SK-N-SH (cell line): Measurements from ENCODE around the gene IL16. TPM values are rescaled to one million over a fixed set of nuclear protein-coding genes. Genes with fewer than 3 reads are reported as not detected.

ENCODE experiments used
- CTCF ChIA-PET: fragments of 300-600, 350-600 bp; formaldehyde crosslinking; extraction: SDS; loops from one replicate; lab custom pipeline; 2021; lab: Yijun Ruan, JAX
- POLR2A ChIA-PET: fragments of 350-600 bp; sonication (Branson Sonifier 250); formaldehyde crosslinking; extraction: SDS; loops from one replicate; lab custom pipeline; 2020; ENCODE audit warnings: antibody characterized with exemption, inconsistent platforms; lab: Yijun Ruan, JAX
- DNase-seq: peaks from one replicate; pipeline ENCODE4 v3.0.0; 2012
- H2AFZ ChIP-seq: fragments of 200-600 bp; sonication (generic); 2 replicates; pipeline ENCODE4 v1.8.1; 2016; ENCODE audit warnings: antibody characterized with exemption, mild to moderate bottlenecking, low read depth
- H3F3A ChIP-seq: fragments of 200-600 bp; sonication (generic); replicated peaks from 2 replicates; pipeline ENCODE3; 2016; ENCODE audit warnings: antibody characterized with exemption, mild to moderate bottlenecking; ENCODE audit not compliant: insufficient read depth
- H3K27ac ChIP-seq, 2 experiments: fragments of 200-500 bp in 1 of 2; fragments of 200-600 bp in 1 of 2; sonication (Bioruptor generic) in 1 of 2; sonication (generic), shearing (Covaris generic) in 1 of 2; 2 replicates each; pipeline versions ENCODE4 v1.5.1 to v1.6.1; 2014 to 2016; ENCODE audit warnings: low read depth in 2 of 2, inconsistent platforms in 1 of 2, low read length in 1 of 2, mild to moderate bottlenecking in 1 of 2, mixed read lengths in 1 of 2
- H3K27me3 ChIP-seq: fragments of 200-600 bp; sonication (generic), shearing (Covaris generic); 2 replicates; pipeline ENCODE4 v1.6.1; 2016; ENCODE audit warnings: mixed run types; ENCODE audit not compliant: insufficient read depth
- H3K36me3 ChIP-seq, 2 experiments: fragments of 200-500 bp in 1 of 2; fragments of 200-600 bp in 1 of 2; sonication (Bioruptor generic) in 1 of 2; sonication (generic) in 1 of 2; replicated peaks in 1 of 2; 2 replicates each; pipeline versions ENCODE3 to v1.5.1; 2014 to 2016; ENCODE audit warnings: low read length in 1 of 2, mild to moderate bottlenecking in 1 of 2; ENCODE audit not compliant: insufficient read depth in 2 of 2, control insufficient read depth in 1 of 2
- H3K4me1 ChIP-seq, 2 experiments: fragments of 200-500 bp in 1 of 2; fragments of 200-600 bp in 1 of 2; sonication (Bioruptor generic) in 1 of 2; sonication (generic), shearing (Covaris generic) in 1 of 2; 2 replicates each; pipeline versions ENCODE4 v1.5.1 to v1.6.1; 2014 to 2016; ENCODE audit warnings: low read depth in 1 of 2, low read length in 1 of 2, mixed run types in 1 of 2; ENCODE audit not compliant: insufficient read depth in 2 of 2, control insufficient read depth in 1 of 2
- H3K4me2 ChIP-seq: fragments of 200-600 bp; sonication (generic), shearing (Covaris generic); 2 replicates; pipeline ENCODE4 v1.6.1; 2017; ENCODE audit warnings: mixed run types
- H3K4me3 ChIP-seq, 2 experiments: fragments of 200-500 bp in 1 of 2; fragments of 200-600 bp in 1 of 2; sonication (Bioruptor generic) in 1 of 2; sonication (generic), shearing (Covaris generic) in 1 of 2; 2 replicates each; pipeline versions ENCODE4 v1.5.1 to v1.8.1; 2014 to 2016; ENCODE audit warnings: low read depth in 2 of 2, inconsistent platforms in 1 of 2, low read length in 1 of 2, mild to moderate bottlenecking in 1 of 2, mixed read lengths in 1 of 2, moderate library complexity in 1 of 2
- H3K79me2 ChIP-seq: fragments of 200-600 bp; sonication (generic); 2 replicates; pipeline ENCODE4 v1.8.1; 2017; ENCODE audit warnings: mild to moderate bottlenecking; ENCODE audit not compliant: insufficient read depth
- H3K9ac ChIP-seq: fragments of 200-600 bp; sonication (generic); 2 replicates; pipeline ENCODE4 v1.6.1; 2017; ENCODE audit warnings: mixed run types
- H3K9me2 ChIP-seq: fragments of 200-600 bp; sonication (generic); 2 replicates; pipeline ENCODE4 v1.6.1; 2017; ENCODE audit warnings: mixed run types
- H3K9me3 ChIP-seq: fragments of 200-600 bp; sonication (generic); 2 replicates; pipeline ENCODE4 v1.6.1; 2017; ENCODE audit warnings: mixed run types, mild to moderate bottlenecking, moderate library complexity
- H4K20me1 ChIP-seq: fragments of 200-600 bp; sonication (generic); 2 replicates; pipeline ENCODE4 v1.6.1; 2017; ENCODE audit warnings: mild to moderate bottlenecking, mixed run types; ENCODE audit not compliant: insufficient read depth
- CHD2 ChIP-seq: fragments of 150-350 bp; IDR thresholded peaks from 2 replicates; pipeline ENCODE4 v1.6.1; 2018; ENCODE audit warnings: low read length; ENCODE audit not compliant: partially characterized antibody
- CTCF ChIP-seq: fragments of 200-600 bp; sonication (generic); IDR thresholded peaks from 2 replicates; pipeline ENCODE4 v1.6.1; 2017; ENCODE audit warnings: antibody characterized with exemption, mild to moderate bottlenecking, moderate library complexity
- EZH2phosphoT487 ChIP-seq: fragments of 200-600 bp; sonication (generic); IDR thresholded peaks from 2 replicates; pipeline ENCODE4 v1.6.1; 2017; ENCODE audit warnings: low read depth, mixed run types, mild to moderate bottlenecking, antibody characterized with exemption, moderate library complexity, borderline replicate concordance
- FOSL2 ChIP-seq: IDR thresholded peaks from 2 replicates; pipeline ENCODE4 v1.4.0; 2012; ENCODE audit warnings: low read depth, mild to moderate bottlenecking, moderate library complexity, borderline replicate concordance
- GATA2 ChIP-seq: sonication (generic); formaldehyde crosslinking; IDR thresholded peaks from 2 replicates; pipeline ENCODE4 v1.5.0; 2020; ENCODE audit warnings: mild to moderate bottlenecking, missing genetic modification reagents
- JUND ChIP-seq: IDR thresholded peaks from 2 replicates; pipeline ENCODE4 v1.4.0; 2012
- MAX ChIP-seq: IDR thresholded peaks from 2 replicates; pipeline ENCODE4 v1.4.0; 2012; ENCODE audit warnings: low read depth
- MEF2A ChIP-seq: IDR thresholded peaks from 2 replicates; pipeline ENCODE4 v1.4.0; 2012; ENCODE audit warnings: low read depth, borderline replicate concordance
- MXI1 ChIP-seq: IDR thresholded peaks from 2 replicates; pipeline ENCODE4 v1.6.1; 2012; ENCODE audit warnings: mild to moderate bottlenecking, low read depth, low read length, improper control_type of control experiment
- NFIC ChIP-seq: IDR thresholded peaks from 2 replicates; pipeline ENCODE4 v1.4.0; 2012; ENCODE audit warnings: borderline replicate concordance
- PBX3 ChIP-seq: IDR thresholded peaks from 2 replicates; pipeline ENCODE4; 2012
- POLR2AphosphoS5 ChIP-seq: IDR thresholded peaks from 2 replicates; pipeline ENCODE4 v1.6.1; 2012; ENCODE audit warnings: low read depth, low read length
- RCOR1 ChIP-seq: fragments of 150-350 bp; IDR thresholded peaks from 2 replicates; pipeline ENCODE4 v1.6.1; 2017; ENCODE audit warnings: antibody characterized with exemption, low read length
- SMC3 ChIP-seq: IDR thresholded peaks from 2 replicates; pipeline ENCODE4 v1.6.1; 2012; ENCODE audit warnings: low read depth, low read length, improper control_type of control experiment
- TAF1 ChIP-seq: IDR thresholded peaks from 2 replicates; pipeline ENCODE4 v1.6.1; 2012; ENCODE audit warnings: low read depth, mild to moderate bottlenecking, low read length, moderate library complexity, borderline replicate concordance
- TEAD4 ChIP-seq: IDR thresholded peaks from 2 replicates; pipeline ENCODE4 v1.4.0; 2012; ENCODE audit warnings: mild to moderate bottlenecking, borderline replicate concordance; ENCODE audit not compliant: insufficient read depth
- YY1 ChIP-seq: IDR thresholded peaks from 2 replicates; pipeline ENCODE4 v1.4.0; 2012; ENCODE audit warnings: low read depth, mild to moderate bottlenecking
- WGBS: methylation state at CpG from one replicate; pipeline ENCODE4 v1.1.6; 2017; ENCODE audit warnings: low lambda C conversion rate; 5-methylcytosine and 5-hydroxymethylcytosine counted together
- polyA plus RNA-seq, 3 experiments: library from polyadenylated mRNA; depleted of rRNA; stranded (reverse); fragments of >200 nt; gene quantifications; 2 replicates each; pipeline ENCODE4 v1.2.3, GENCODE V29; 2012

Gene IL16
- polyA plus RNA-seq, 1 of the 3 experiments (the other 2 are of a cell fraction) = not detected

GRCh38 chr15:81165535-81165934 lies 31.1 kb upstream of the IL16 start:
- Histone ChIP-seq H3K9me3 (no peaks in the 10 kb centered on the region), H3F3A (no peaks in the 10 kb centered on the region), H3K79me2 (no peaks in the 10 kb centered on the region), H4K20me1 (no peaks in the 10 kb centered on the region), H3K9ac (no peak overlapping the region), H3K4me3 (no peak overlapping the region), H3K36me3 (no peaks in the 10 kb centered on the region), H3K27ac (no peak overlapping the region), H2AFZ (no peak overlapping the region), H3K27me3 (no peaks in the 10 kb centered on the region), H3K4me1 (peaks cover 0 to 14% of the 10 kb centered on the region in 2 experiments; a peak in 2 of 4 replicates), H3K4me2 (no peak overlapping the region), H3K9me2 (no peaks in the 10 kb centered on the region)
- 33% methylated on average over 3 of the region's 3 CpGs for WGBS
- ChIA-PET POLR2A (no interaction called here), CTCF (interaction anchor here (1.4 to 3.5 kb wide), 3 partner anchors 10 to 100 kb away, joined by 8 to 23 read pairs (median 15); no protein-coding TSS in a partner anchor)
- DNase-seq = no peak
- TF ChIP-seq CHD2 (no peak), JUND (no peak), MAX (no peak), FOSL2 (no peak), SMC3 (no peak), MEF2A (no peak), NFIC (no peak)
- TF ChIP-seq, all 33 proteins: peak for 0

- H2AFZ ChIP-seq = no peak overlapping the region
- H3K27ac ChIP-seq = no peak overlapping the region
- H3K9me2 ChIP-seq = no peaks in the 10 kb centered on the region
- no peak for DNase-seq
- ChIA-PET CTCF (interaction anchor here (1.2 to 2.8 kb wide), 2 partner anchors 11 to 99 kb away, joined by 4 to 15 read pairs; no protein-coding TSS in a partner anchor), POLR2A (no interaction called here)
- H3K4me1 ChIP-seq = peaks cover 0 to 2% of the 10 kb centered on the region in 2 experiments; a peak in 1 of 4 replicates
- no peaks in the 10 kb centered on the region for H3K79me2 ChIP-seq
- 26% methylated on average over 3 of the region's 3 CpGs for WGBS
- no peaks in the 10 kb centered on the region for H4K20me1 ChIP-seq
- H3K9me3 ChIP-seq = no peaks in the 10 kb centered on the region
- TF ChIP-seq MAX (no peak), PBX3 (no peak), CTCF (no peak), EZH2phosphoT487 (no peak), TEAD4 (no peak), CHD2 (no peak), RCOR1 (no peak), YY1 (no peak), MXI1 (no peak), SMC3 (no peak), TAF1 (no peak), GATA2 (no peak), POLR2AphosphoS5 (no peak)
- H3K4me2 ChIP-seq = no peak overlapping the region
- no peaks in the 10 kb centered on the region for H3K27me3 ChIP-seq
- H3K9ac ChIP-seq = no peak overlapping the region
- H3F3A ChIP-seq = no peaks in the 10 kb centered on the region
- no peak overlapping the region for H3K4me3 ChIP-seq
- no peaks in the 10 kb centered on the region for H3K36me3 ChIP-seq
Measured at GRCh38 chr15:81166636-81167305, 29.9 kb upstream of the IL16 start.
